Measurements from ENCODE around the gene TAS1R2.
A peak's percentile ranks its signal among the peaks of the same experiment; 100 is the strongest.

Gene TAS1R2

DNA sequence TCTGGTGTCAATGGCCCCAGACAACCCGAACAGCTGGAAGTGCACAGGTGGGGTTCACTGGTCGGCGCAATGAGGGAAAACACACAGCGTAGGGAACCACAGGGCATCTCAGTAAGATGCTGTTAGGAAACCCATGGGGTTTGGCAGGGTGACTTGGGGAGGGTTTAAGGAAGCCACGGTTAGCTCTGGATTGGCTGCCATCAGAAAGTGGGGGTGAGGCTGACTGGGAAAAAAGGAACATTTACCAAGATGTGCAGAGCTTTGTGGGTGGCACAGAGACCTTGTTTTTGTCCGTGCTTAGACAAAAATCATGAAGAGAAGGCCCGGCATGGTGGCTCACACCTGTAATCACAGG lies 31.9 kb upstream of the TAS1R2 start:
- no peak for TF ChIP-seq ZFX (IDR thresholded peaks at IDR 0.05)
- TF ChIP-seq, protein P1, sequence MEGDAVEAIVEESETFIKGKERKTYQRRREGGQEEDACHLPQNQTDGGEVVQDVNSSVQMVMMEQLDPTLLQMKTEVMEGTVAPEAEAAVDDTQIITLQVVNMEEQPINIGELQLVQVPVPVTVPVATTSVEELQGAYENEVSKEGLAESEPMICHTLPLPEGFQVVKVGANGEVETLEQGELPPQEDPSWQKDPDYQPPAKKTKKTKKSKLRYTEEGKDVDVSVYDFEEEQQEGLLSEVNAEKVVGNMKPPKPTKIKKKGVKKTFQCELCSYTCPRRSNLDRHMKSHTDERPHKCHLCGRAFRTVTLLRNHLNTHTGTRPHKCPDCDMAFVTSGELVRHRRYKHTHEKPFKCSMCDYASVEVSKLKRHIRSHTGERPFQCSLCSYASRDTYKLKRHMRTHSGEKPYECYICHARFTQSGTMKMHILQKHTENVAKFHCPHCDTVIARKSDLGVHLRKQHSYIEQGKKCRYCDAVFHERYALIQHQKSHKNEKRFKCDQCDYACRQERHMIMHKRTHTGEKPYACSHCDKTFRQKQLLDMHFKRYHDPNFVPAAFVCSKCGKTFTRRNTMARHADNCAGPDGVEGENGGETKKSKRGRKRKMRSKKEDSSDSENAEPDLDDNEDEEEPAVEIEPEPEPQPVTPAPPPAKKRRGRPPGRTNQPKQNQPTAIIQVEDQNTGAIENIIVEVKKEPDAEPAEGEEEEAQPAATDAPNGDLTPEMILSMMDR (conservative IDR thresholded peaks at IDR 0.05): no peak
- H3K27ac ChIP-seq: no peak overlapping the region

DNA sequence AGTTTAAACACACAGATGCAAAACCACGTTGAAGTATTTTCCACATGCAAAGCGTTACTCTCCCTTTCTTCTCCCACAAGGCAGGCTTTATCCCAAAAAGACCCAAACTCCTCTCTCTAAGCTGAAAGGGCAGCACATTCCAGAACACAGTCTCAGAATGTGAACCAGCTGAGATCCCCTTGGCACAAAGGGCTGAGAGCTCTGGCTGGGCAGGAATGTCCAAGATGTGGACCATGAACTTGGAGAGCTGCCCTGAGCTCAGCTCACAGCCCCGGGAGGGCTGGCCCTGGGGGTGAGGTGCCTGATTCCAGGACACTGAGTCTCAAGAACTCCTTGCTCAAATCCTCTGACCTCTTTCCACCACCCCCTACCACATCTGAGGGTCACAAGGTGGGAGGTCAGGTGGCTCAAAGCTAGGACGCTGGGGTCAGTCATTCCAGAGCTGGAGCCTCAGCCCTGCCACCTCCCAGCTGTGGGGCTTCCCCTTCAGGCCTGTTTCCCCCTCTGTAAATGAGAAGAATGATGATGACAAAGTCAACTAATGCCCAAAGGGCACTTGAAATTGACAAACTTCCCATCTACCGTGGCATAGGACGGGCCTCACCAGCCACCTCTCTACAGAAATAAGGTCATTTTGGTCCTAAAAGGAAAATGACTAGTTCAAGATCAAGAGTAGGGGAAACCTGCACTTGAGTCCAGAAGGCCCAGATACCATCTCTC lies 31.4 kb upstream of the TAS1R2 start:
- no peak overlapping the region for H3K27ac ChIP-seq

DNA sequence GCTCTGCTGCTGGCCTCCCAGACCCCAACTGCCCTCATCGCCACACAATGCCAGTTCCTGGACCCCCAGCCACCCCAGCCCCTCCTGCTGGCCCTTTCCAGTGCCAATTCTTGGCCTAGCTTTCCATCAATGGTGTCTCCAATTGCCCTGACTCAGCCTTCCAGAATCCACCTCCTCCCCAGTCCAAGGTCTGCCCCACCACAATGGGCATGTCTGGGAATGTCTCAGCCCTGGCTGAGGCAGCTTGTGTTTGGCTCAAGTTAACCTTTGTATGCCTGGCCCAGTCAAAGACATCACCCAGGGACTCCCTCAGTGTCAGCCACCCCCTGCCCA lies 26.5 kb upstream of the TAS1R2 start:
- no peak overlapping the region for H3K27ac ChIP-seq
- TF ChIP-seq ZFX (IDR thresholded peaks at IDR 0.05): no peak
- TF ChIP-seq, protein P1 (conservative IDR thresholded peaks at IDR 0.05): no peak

More for the DNA sequence above, 31.4 kb upstream of the TAS1R2 start:
- TF ChIP-seq, protein P1 (conservative IDR thresholded peaks at IDR 0.05): no peak

DNA sequence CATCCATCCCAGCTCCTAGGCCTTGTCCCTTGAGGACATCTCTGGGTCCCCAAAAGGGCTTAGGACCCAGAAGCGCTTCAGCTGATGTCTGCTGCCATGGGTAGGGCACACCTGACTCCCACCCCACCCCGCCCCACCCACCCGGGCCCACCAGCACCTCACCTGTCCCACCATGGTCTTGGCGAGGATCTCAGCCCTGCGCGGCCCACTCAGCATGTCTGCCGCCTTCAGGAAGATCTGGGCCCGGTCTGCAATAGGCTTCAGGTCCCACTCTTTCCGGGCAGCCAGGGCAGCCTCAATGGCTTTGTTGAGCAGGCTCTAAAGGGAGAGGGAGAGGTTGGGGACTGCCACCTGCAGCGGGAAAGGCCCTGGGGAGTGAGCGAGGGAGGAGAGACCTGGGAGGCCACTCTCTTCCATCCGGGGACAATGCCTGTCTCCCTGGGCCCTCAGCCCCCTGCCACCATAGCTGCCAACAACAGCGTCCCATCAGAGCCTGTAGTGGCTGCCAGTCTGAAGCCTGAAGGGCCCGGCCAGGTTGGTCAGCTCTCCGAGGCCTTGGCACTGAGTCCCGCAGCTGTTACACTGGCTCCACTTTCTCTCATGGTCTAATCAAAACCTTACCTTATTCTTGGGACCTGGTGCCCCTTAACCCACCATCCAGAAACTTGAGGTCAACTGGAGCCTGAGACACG lies 26.0 kb upstream of the TAS1R2 start:
- H3K27ac ChIP-seq: no peak overlapping the region
- TF ChIP-seq, protein P1 (conservative IDR thresholded peaks at IDR 0.05): no peak
- no peak for TF ChIP-seq ZFX (IDR thresholded peaks at IDR 0.05)

DNA sequence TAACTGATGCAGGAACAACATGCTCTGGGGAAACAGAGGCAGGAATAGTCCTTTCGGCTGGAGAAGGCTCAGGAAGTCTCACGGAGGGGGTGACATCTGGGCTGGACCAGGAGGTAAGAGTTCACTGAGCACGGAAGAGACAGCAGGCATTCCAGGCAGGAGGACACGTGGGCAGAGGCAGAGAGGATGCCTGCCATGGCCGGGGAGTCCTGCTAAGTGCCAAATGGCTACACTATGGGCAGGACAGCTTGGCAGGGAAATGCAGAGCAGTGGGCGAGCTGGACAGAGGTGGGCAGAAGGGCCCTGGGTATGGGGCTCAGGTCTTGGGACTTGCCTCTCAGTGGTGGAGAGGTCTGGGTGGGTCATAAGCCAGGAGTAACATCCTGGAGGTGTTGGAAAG lies 25.3 kb upstream of the TAS1R2 start:
- no peak overlapping the region for H3K27ac ChIP-seq
- TF ChIP-seq, protein P1 (conservative IDR thresholded peaks at IDR 0.05): no peak
- no peak for TF ChIP-seq ZFX (IDR thresholded peaks at IDR 0.05)

DNA sequence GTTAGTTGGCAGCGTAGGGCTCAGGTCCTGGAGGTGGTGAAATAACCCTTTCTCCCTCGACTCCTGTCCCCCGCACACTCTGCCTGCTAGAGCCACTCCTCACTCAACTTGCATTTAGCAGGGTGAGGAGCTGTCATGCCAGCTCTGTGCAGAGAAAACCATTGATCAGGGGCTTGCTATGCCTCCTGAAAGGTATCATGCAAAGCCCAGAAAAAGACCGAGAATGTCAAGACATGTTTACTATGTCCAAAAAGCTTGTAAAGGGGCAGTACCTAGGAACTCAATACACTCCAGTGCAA lies 24.9 kb upstream of the TAS1R2 start:
- TF ChIP-seq ZFX (IDR thresholded peaks at IDR 0.05): no peak
- TF ChIP-seq, protein P1 (conservative IDR thresholded peaks at IDR 0.05): peak; percentile 51; the same call in 1 of the 2 replicates
- no peak overlapping the region for H3K27ac ChIP-seq

DNA sequence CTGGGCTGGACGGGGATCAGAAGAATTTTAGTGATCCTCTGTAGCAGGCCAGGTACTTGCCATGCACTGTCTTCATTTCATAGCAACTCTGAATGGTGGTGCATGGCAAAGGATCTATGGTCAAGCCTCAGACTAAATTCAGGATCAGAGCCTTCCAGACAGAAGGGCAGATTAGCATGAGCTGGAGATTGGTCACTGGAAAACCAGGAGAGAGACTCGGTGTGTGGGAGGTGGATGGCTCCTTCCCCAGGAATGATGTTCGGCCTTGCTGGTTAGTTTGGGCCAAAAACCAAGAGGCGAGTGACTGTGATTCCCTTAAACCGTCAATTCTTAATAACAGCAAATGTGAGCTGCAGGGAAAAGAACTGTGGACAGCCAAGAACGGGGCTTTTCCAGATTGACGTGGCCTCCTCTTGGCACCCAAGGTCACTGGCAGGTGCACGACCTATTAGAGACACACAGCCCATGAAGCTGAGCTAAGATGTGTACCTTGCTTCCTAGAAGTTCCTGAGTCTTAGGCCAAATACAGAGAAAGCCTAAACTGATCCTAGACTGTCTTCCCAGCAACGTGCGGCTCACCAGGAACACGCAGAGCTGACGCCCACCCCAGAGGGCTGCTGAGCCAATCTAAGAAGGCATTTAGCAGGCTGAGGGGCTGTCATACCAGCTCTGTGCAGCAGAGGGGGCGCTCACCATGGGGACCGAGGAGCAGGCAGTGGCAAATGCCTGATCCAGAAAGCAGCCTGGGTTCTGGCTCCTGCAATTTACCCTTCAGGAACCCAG lies 24.4 kb upstream of the TAS1R2 start:
- TF ChIP-seq, protein P1 (conservative IDR thresholded peaks at IDR 0.05): peak; percentile 76
- TF ChIP-seq ZFX (IDR thresholded peaks at IDR 0.05): no peak
- H3K27ac ChIP-seq: no peak overlapping the region

All from C4-2B (cell line).